Activated naive CD4-positive, alpha-beta T cell treated with anti-CD3 and anti-CD28 coated beads, Interleukin-2, amount 10 ng/mL, durations not matched to agents 5 hours and 36 hours (primary cell): ENCODE data around the gene HSPH1. TPM values are rescaled to one million over a fixed set of nuclear protein-coding genes. Genes with fewer than 3 reads are reported as not detected.

Experiments
- total RNA-seq, 2 experiments: library from RNA; stranded (reverse); gene quantifications; one replicate each; pipeline ENCODE4 v1.2.3, GENCODE V29; 2021

The HSPH1 gene
- 10 to 100 TPM; 63.5 to 76.3 TPM for total RNA-seq

DNA sequence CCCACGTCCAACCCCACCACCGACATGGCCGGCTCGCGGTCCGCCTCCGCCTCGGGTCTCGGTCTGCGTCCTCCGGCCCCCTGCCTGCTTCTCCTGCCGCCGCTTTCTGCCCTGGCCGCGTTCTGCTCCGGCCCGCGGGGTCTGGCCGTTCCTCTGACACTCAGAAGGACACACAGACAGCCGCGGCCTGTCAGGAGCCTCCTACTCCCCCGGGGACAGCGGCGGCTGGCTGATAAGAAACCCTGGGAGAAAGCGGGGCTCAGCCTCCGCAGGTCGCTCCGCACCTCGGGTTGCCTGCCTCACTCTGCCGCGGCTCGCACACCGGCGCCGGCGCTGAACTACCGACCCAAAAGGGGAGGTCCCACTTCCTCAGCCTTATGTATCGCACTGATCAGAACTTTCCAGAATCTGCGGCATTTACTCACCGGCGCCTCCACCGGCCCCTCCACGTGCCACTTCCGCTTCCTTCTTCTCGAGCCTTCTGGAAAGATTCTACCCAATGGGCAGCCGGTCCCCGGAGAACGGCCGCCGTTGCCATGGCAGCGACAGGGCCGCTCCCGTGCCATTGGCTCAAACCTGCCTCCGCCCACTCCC lies at the start of gene HSPH1:
Gene HSPH1 (minus strand): TSS at position 348 of the 594 bp plus-strand sequence. CDS start 322 bp downstream, at position 26.

GRCh38 chr13:31199849-31200636 lies 38.3 kb upstream of the HSPH1 start, which contains the start of gene B3GLCT:
Gene B3GLCT (plus strand): TSS chr13:31199975. CDS start chr13:31200085, 110 bp downstream.

Other genes with a start within 250 kb of the HSPH1 start
- gene TEX26, start 229.2 kb downstream of the HSPH1 start, total RNA-seq, result not detected
- 1 to 10 TPM; 3.9 to 4.0 TPM for gene B3GLCT, start 38.1 kb upstream of the HSPH1 start, total RNA-seq